Liver (tissue), 9 donors: Measurements from ENCODE around the gene HNRNPA2B1. TPM values are rescaled to one million over a fixed set of nuclear protein-coding genes. Genes with fewer than 3 reads are reported as not detected.

ENCODE experiments used
- DNase-seq: peaks from one replicate; pipeline ENCODE4 v3.0.0-alpha.2; 2017; ENCODE audit warnings: low spot score
- H3K27ac ChIP-seq, 2 donors: one replicate each; pipeline ENCODE4 v1.7.0; 2013; ENCODE audit warnings: inconsistent platforms in 2 of 2, low read length in 2 of 2, control low read depth in 1 of 2, low read depth in 1 of 2, mild to moderate bottlenecking in 1 of 2
- H3K27me3 ChIP-seq, 4 donors: one replicate each; pipeline versions ENCODE4 v1.6.1 to v1.7.0; 2013; ENCODE audit warnings: low read length in 3 of 4, inconsistent platforms in 1 of 4, mild to moderate bottlenecking in 1 of 4, moderate library complexity in 1 of 4; ENCODE audit not compliant: control insufficient read depth in 4 of 4, insufficient read depth in 4 of 4
- H3K36me3 ChIP-seq, 4 donors: one replicate each; pipeline versions ENCODE4 v1.6.1 to v1.7.0; 2013; ENCODE audit warnings: low read length in 3 of 4, mild to moderate bottlenecking in 3 of 4, low read depth in 1 of 4, moderate library complexity in 1 of 4; ENCODE audit not compliant: control insufficient read depth in 4 of 4, insufficient read depth in 3 of 4
- H3K4me1 ChIP-seq, 4 donors: one replicate each; pipeline versions ENCODE4 v1.6.1 to v1.7.0; 2013; ENCODE audit warnings: low read length in 3 of 4, mild to moderate bottlenecking in 3 of 4, moderate library complexity in 1 of 4; ENCODE audit not compliant: control insufficient read depth in 4 of 4, insufficient read depth in 4 of 4
- H3K4me3 ChIP-seq, 3 donors: one replicate each; pipeline versions ENCODE4 v1.6.1 to v1.7.0; 2013; ENCODE audit warnings: low read length in 3 of 3, control low read depth in 1 of 3, low read depth in 1 of 3, mild to moderate bottlenecking in 1 of 3
- H3K9ac ChIP-seq, 2 donors: one replicate each; pipeline ENCODE4 v1.7.0; 2013; ENCODE audit warnings: low read length in 2 of 2, mild to moderate bottlenecking in 2 of 2, moderate library complexity in 2 of 2, control low read depth in 1 of 2, low read depth in 1 of 2
- H3K9me3 ChIP-seq, 4 donors: one replicate each; pipeline versions ENCODE4 v1.6.1 to v1.7.0; 2013; ENCODE audit warnings: low read length in 3 of 4; ENCODE audit not compliant: control insufficient read depth in 4 of 4
- EGR1 ChIP-seq, 2 donors: IDR thresholded peaks; 2 replicates each; pipeline ENCODE4 v1.6.1; 2016 to 2018; ENCODE audit warnings: antibody characterized with exemption in 2 of 2, low read depth in 2 of 2
- FOXA1 ChIP-seq: IDR thresholded peaks from 2 replicates; pipeline ENCODE4 v1.6.1; 2016; ENCODE audit warnings: antibody characterized with exemption
- FOXA2 ChIP-seq: IDR thresholded peaks from 2 replicates; pipeline ENCODE4 v1.6.1; 2016; ENCODE audit warnings: antibody characterized with exemption
- GABPA ChIP-seq, 2 donors: IDR thresholded peaks in 1 of 2; conservative IDR thresholded peaks in 1 of 2; 2 replicates each; pipeline ENCODE4 v1.6.1; 2016; ENCODE audit warnings: antibody characterized with exemption in 2 of 2, mild to moderate bottlenecking in 1 of 2, moderate library complexity in 1 of 2
- HNF4A ChIP-seq, 2 donors: conservative IDR thresholded peaks; 2 replicates each; pipeline ENCODE4 v1.6.1; 2016; ENCODE audit warnings: antibody characterized with exemption in 2 of 2, mild to moderate bottlenecking in 2 of 2
- HNF4G ChIP-seq: IDR thresholded peaks from 2 replicates; pipeline ENCODE4 v1.6.1; 2016; ENCODE audit warnings: antibody characterized with exemption
- JUND ChIP-seq, 2 donors: IDR thresholded peaks; 2 replicates each; pipeline ENCODE4 v1.6.1; 2016; ENCODE audit warnings: antibody characterized with exemption in 2 of 2
- NR2F2 ChIP-seq: IDR thresholded peaks from 2 replicates; pipeline ENCODE4 v1.6.1; 2016; ENCODE audit warnings: antibody characterized with exemption
- RAD21 ChIP-seq, 2 donors: IDR thresholded peaks; 2 replicates each; pipeline ENCODE4 v1.6.1; 2016; ENCODE audit warnings: antibody characterized with exemption in 2 of 2, mild to moderate bottlenecking in 2 of 2
- RXRA ChIP-seq, 2 donors: IDR thresholded peaks; 2 replicates each; pipeline ENCODE4 v1.6.1; 2017 to 2018; ENCODE audit warnings: antibody characterized with exemption in 2 of 2, mild to moderate bottlenecking in 1 of 2
- SP1 ChIP-seq: IDR thresholded peaks from 2 replicates; pipeline ENCODE4 v1.6.1; 2018; ENCODE audit warnings: antibody characterized with exemption, mild to moderate bottlenecking
- TAF1 ChIP-seq: conservative IDR thresholded peaks from 2 replicates; pipeline ENCODE4 v1.6.1; 2016; ENCODE audit warnings: antibody characterized with exemption, mild to moderate bottlenecking
- YY1 ChIP-seq: IDR thresholded peaks from 2 replicates; pipeline ENCODE4 v1.6.1; 2016; ENCODE audit warnings: antibody characterized with exemption, mild to moderate bottlenecking
- WGBS: extraction: QIAGEN DNeasy Blood & Tissue Kit; methylation state at CpG from one replicate; pipeline ENCODE4 v1.1.7; 2013; 5-methylcytosine and 5-hydroxymethylcytosine counted together
- polyA plus RNA-seq, 2 donors: library from polyadenylated mRNA; stranded (reverse) in 1 of 2; unstranded in 1 of 2; fragments of 200-250 nt in 1 of 2; fragments of >200 nt in 1 of 2; fragmentation: Nextera tagmentation in 1 of 2; extraction: Ambion mirVana in 1 of 2; gene quantifications; one replicate each; pipeline versions ENCODE4 v1.2.1 to v1.2.3, GENCODE V29; 2013 to 2015
- total RNA-seq, 2 donors: library from RNA; depleted of rRNA; stranded (reverse); fragments of >200 nt; gene quantifications; one replicate each; pipeline ENCODE4 v1.2.3, GENCODE V29; 2014
- TF ChIP-seq, protein P1 (sequence below): IDR thresholded peaks from 2 replicates; pipeline ENCODE4 v1.6.1; 2016; ENCODE audit warnings: antibody characterized with exemption
- TF ChIP-seq, protein P2 (sequence below): IDR thresholded peaks from 2 replicates; pipeline ENCODE4 v1.6.1; 2016; ENCODE audit warnings: antibody characterized with exemption
- TF ChIP-seq, protein P3 (sequence below): fragments of 150-350 bp; IDR thresholded peaks from 2 replicates; pipeline ENCODE4 v1.5.1; 2017; ENCODE audit warnings: improper control_type of control experiment, low read depth, low read length; ENCODE audit not compliant: missing input control
- TF ChIP-seq, protein P4 (sequence below): IDR thresholded peaks from 2 replicates; pipeline ENCODE4 v1.6.1; 2016; ENCODE audit warnings: antibody characterized with exemption, mild to moderate bottlenecking
- TF ChIP-seq, protein P5 (sequence below): IDR thresholded peaks from 2 replicates; pipeline ENCODE4 v1.6.1; 2016; ENCODE audit warnings: antibody characterized with exemption
- donor health status: healthy.
- donor health status: healthy.
- donor health status: healthy.
- donor health status: healthy.
- donor health status: healthy.

Gene HNRNPA2B1
- total and polyA plus RNA-seq, 4 donors, result 128 to 295 (median 181) TPM

DNA sequence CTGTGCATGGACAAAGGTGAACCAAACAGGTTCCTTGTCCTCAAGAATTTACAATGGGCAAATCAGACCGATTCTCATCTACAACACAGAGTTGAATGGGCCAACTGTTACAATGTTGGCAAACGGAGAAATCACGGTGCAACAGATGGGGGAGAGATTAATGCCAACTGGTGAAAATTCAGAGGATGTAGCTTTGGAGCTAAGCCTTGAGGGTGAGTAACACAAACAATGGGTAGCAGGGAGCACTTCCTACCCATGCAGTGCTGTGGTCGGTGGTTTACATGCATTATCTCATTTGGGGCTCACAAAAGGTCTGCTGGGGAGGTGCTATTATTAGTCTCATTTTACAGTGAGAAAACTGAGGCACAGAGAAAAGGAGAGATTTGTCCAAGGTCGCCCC is 49.5 kb downstream of the HNRNPA2B1 start:
- Histone ChIP-seq H3K9me3 (no peaks in the 10 kb centered on the region), H3K9ac (no peak overlapping the region), H3K27me3 (peaks cover 0 to 3% (median 0%) of the 10 kb centered on the region in 4 donors), H3K36me3 (no peaks in the 10 kb centered on the region), H3K4me3 (no peak overlapping the region), H3K27ac (no peak overlapping the region), H3K4me1 (peaks cover 0 to 10% (median 9%) of the 10 kb centered on the region in 4 donors)
- 78% methylated on average over 5 of the region's 5 CpGs for WGBS
- TF ChIP-seq SP1 (no peak), JUND (IDR thresholded peaks at IDR 0.05) (no peak), YY1 (no peak), FOXA2 (no peak), TAF1 (no peak), EGR1 (IDR thresholded peaks at IDR 0.05; ENCODE audit: low read depth in 2 of 2) (no peak), HNF4A (conservative IDR thresholded peaks at IDR 0.05) (no peak), HNF4G (no peak), GABPA (IDR thresholded peaks at IDR 0.05 in 1 of 2, conservative IDR thresholded peaks at IDR 0.05 in 1 of 2) (no peak), FOXA1 (no peak), RAD21 (IDR thresholded peaks at IDR 0.05) (no peak), NR2F2 (no peak), RXRA (IDR thresholded peaks at IDR 0.05) (no peak)
- TF ChIP-seq, protein P1, sequence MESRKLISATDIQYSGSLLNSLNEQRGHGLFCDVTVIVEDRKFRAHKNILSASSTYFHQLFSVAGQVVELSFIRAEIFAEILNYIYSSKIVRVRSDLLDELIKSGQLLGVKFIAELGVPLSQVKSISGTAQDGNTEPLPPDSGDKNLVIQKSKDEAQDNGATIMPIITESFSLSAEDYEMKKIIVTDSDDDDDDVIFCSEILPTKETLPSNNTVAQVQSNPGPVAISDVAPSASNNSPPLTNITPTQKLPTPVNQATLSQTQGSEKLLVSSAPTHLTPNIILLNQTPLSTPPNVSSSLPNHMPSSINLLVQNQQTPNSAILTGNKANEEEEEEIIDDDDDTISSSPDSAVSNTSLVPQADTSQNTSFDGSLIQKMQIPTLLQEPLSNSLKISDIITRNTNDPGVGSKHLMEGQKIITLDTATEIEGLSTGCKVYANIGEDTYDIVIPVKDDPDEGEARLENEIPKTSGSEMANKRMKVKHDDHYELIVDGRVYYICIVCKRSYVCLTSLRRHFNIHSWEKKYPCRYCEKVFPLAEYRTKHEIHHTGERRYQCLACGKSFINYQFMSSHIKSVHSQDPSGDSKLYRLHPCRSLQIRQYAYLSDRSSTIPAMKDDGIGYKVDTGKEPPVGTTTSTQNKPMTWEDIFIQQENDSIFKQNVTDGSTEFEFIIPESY, result no peak
- TF ChIP-seq, protein P2, sequence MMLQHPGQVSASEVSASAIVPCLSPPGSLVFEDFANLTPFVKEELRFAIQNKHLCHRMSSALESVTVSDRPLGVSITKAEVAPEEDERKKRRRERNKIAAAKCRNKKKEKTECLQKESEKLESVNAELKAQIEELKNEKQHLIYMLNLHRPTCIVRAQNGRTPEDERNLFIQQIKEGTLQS, result no peak
- TF ChIP-seq, protein P3, sequence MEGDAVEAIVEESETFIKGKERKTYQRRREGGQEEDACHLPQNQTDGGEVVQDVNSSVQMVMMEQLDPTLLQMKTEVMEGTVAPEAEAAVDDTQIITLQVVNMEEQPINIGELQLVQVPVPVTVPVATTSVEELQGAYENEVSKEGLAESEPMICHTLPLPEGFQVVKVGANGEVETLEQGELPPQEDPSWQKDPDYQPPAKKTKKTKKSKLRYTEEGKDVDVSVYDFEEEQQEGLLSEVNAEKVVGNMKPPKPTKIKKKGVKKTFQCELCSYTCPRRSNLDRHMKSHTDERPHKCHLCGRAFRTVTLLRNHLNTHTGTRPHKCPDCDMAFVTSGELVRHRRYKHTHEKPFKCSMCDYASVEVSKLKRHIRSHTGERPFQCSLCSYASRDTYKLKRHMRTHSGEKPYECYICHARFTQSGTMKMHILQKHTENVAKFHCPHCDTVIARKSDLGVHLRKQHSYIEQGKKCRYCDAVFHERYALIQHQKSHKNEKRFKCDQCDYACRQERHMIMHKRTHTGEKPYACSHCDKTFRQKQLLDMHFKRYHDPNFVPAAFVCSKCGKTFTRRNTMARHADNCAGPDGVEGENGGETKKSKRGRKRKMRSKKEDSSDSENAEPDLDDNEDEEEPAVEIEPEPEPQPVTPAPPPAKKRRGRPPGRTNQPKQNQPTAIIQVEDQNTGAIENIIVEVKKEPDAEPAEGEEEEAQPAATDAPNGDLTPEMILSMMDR, result no peak
- TF ChIP-seq, protein P4, sequence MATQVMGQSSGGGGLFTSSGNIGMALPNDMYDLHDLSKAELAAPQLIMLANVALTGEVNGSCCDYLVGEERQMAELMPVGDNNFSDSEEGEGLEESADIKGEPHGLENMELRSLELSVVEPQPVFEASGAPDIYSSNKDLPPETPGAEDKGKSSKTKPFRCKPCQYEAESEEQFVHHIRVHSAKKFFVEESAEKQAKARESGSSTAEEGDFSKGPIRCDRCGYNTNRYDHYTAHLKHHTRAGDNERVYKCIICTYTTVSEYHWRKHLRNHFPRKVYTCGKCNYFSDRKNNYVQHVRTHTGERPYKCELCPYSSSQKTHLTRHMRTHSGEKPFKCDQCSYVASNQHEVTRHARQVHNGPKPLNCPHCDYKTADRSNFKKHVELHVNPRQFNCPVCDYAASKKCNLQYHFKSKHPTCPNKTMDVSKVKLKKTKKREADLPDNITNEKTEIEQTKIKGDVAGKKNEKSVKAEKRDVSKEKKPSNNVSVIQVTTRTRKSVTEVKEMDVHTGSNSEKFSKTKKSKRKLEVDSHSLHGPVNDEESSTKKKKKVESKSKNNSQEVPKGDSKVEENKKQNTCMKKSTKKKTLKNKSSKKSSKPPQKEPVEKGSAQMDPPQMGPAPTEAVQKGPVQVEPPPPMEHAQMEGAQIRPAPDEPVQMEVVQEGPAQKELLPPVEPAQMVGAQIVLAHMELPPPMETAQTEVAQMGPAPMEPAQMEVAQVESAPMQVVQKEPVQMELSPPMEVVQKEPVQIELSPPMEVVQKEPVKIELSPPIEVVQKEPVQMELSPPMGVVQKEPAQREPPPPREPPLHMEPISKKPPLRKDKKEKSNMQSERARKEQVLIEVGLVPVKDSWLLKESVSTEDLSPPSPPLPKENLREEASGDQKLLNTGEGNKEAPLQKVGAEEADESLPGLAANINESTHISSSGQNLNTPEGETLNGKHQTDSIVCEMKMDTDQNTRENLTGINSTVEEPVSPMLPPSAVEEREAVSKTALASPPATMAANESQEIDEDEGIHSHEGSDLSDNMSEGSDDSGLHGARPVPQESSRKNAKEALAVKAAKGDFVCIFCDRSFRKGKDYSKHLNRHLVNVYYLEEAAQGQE, result no peak
- TF ChIP-seq, protein P5, sequence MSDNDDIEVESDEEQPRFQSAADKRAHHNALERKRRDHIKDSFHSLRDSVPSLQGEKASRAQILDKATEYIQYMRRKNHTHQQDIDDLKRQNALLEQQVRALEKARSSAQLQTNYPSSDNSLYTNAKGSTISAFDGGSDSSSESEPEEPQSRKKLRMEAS, result no peak
- DNase-seq, result no peak
